Glomerular visceral epithelial cell (primary cell): Measurements from ENCODE around the gene NCCRP1.

ENCODE experiments used
- DNase-seq: peaks from one replicate; pipeline ENCODE4 v3.0.0-alpha.2; 2016; ENCODE audit errors: extremely low spot score

The NCCRP1 gene

GRCh38 chr19:39165857-39166256, 30.9 kb upstream of the NCCRP1 start:
- DNase-seq, result no peak

GRCh38 chr19:39166571-39167391, 30.0 kb upstream of the NCCRP1 start:
- DNase-seq, result no peak

GRCh38 chr19:39167461-39168257, 29.1 kb upstream of the NCCRP1 start:
- no peak for DNase-seq

- DNase-seq, result no peak
Measured at GRCh38 chr19:39168258-39169142, 28.3 kb upstream of the NCCRP1 start.

- no peak for DNase-seq
Measured at GRCh38 chr19:39169143-39169810, 27.5 kb upstream of the NCCRP1 start.

- DNase-seq, result no peak
Measured at GRCh38 chr19:39170386-39171231, 26.2 kb upstream of the NCCRP1 start.

GRCh38 chr19:39171479-39172465, 25.0 kb upstream of the NCCRP1 start:
- DNase-seq, result no peak

GRCh38 chr19:39172700-39173501, 23.9 kb upstream of the NCCRP1 start:
- no peak for DNase-seq

- no peak for DNase-seq
Measured at GRCh38 chr19:39173502-39173991, 23.2 kb upstream of the NCCRP1 start.

GRCh38 chr19:39174142-39174541, 22.6 kb upstream of the NCCRP1 start:
- DNase-seq, result no peak

GRCh38 chr19:39174558-39175544, 21.9 kb upstream of the NCCRP1 start:
- no peak for DNase-seq

GRCh38 chr19:39175564-39175963, 21.2 kb upstream of the NCCRP1 start:
- no peak for DNase-seq

- DNase-seq, result no peak
Measured at GRCh38 chr19:39177110-39177699, 19.6 kb upstream of the NCCRP1 start.

- no peak for DNase-seq
Measured at GRCh38 chr19:39177736-39178135, 19.0 kb upstream of the NCCRP1 start.

GRCh38 chr19:39178296-39179006, 18.3 kb upstream of the NCCRP1 start:
- DNase-seq, result no peak

GRCh38 chr19:39179754-39180153, 17.0 kb upstream of the NCCRP1 start:
- DNase-seq, result no peak
